ENCODE results near the gene PRDM1. TPM values are rescaled to one million over a fixed set of nuclear protein-coding genes. Genes with fewer than 3 reads are reported as not detected.

PRDM1 gene
- total RNA-seq, 1 donor from 2014 or later: 19.6 TPM

- no peaks in the 10 kb centered on the region for H3K27me3 Mint-ChIP-seq (ENCODE audit: unreplicated experiment)
- H3K4me3 Mint-ChIP-seq (ENCODE audit: unreplicated experiment): no peak overlapping the region
- no peaks in the 10 kb centered on the region for H3K9me3 Mint-ChIP-seq (ENCODE audit: unreplicated experiment)
- no peak for DNase-seq (ENCODE audit: low spot score)
- H3K27ac Mint-ChIP-seq (ENCODE audit: unreplicated experiment): no peak overlapping the region
- no peaks in the 10 kb centered on the region for H3K36me3 Mint-ChIP-seq (ENCODE audit: low read depth, unreplicated experiment)
- no peak for TF ChIP-seq CTCF (IDR thresholded peaks at IDR 0.05; ENCODE audit: unreplicated experiment)
- H3K4me1 Mint-ChIP-seq (ENCODE audit: unreplicated experiment): peaks cover 39% of the 10 kb centered on the region
Observed at GRCh38 chr6:106080763-106081095, 5.4 kb upstream of the PRDM1 start.

GRCh38 chr6:106081715-106082114 is 4.4 kb upstream of the PRDM1 start:
- peaks cover 43% of the 10 kb centered on the region for H3K4me1 Mint-ChIP-seq (ENCODE audit: unreplicated experiment)
- H3K36me3 Mint-ChIP-seq (ENCODE audit: low read depth, unreplicated experiment): no peaks in the 10 kb centered on the region
- H3K9me3 Mint-ChIP-seq (ENCODE audit: unreplicated experiment): no peaks in the 10 kb centered on the region
- no peaks in the 10 kb centered on the region for H3K27me3 Mint-ChIP-seq (ENCODE audit: unreplicated experiment)
- TF ChIP-seq CTCF (IDR thresholded peaks at IDR 0.05; ENCODE audit: unreplicated experiment): no peak
- no peak overlapping the region for H3K4me3 Mint-ChIP-seq (ENCODE audit: unreplicated experiment)
- DNase-seq (ENCODE audit: low spot score): no peak
- no peak overlapping the region for H3K27ac Mint-ChIP-seq (ENCODE audit: unreplicated experiment)

GRCh38 chr6:106082735-106083398 is 3.3 kb upstream of the PRDM1 start:
- no peaks in the 10 kb centered on the region for H3K27me3 Mint-ChIP-seq (ENCODE audit: unreplicated experiment)
- DNase-seq (ENCODE audit: low spot score): no peak
- TF ChIP-seq CTCF (IDR thresholded peaks at IDR 0.05; ENCODE audit: unreplicated experiment): no peak
- H3K4me3 Mint-ChIP-seq (ENCODE audit: unreplicated experiment): no peak overlapping the region
- H3K36me3 Mint-ChIP-seq (ENCODE audit: low read depth, unreplicated experiment): no peaks in the 10 kb centered on the region
- H3K4me1 Mint-ChIP-seq (ENCODE audit: unreplicated experiment): peaks cover 49% of the 10 kb centered on the region
- H3K27ac Mint-ChIP-seq (ENCODE audit: unreplicated experiment): no peak overlapping the region
- no peaks in the 10 kb centered on the region for H3K9me3 Mint-ChIP-seq (ENCODE audit: unreplicated experiment)

GRCh38 chr6:106083618-106084017 is 2.5 kb upstream of the PRDM1 start:
- H3K36me3 Mint-ChIP-seq (ENCODE audit: low read depth, unreplicated experiment): no peaks in the 10 kb centered on the region
- H3K4me1 Mint-ChIP-seq (ENCODE audit: unreplicated experiment): peaks cover 57% of the 10 kb centered on the region
- no peaks in the 10 kb centered on the region for H3K9me3 Mint-ChIP-seq (ENCODE audit: unreplicated experiment)
- no peak overlapping the region for H3K4me3 Mint-ChIP-seq (ENCODE audit: unreplicated experiment)
- H3K27me3 Mint-ChIP-seq (ENCODE audit: unreplicated experiment): no peaks in the 10 kb centered on the region
- no peak for DNase-seq (ENCODE audit: low spot score)
- H3K27ac Mint-ChIP-seq (ENCODE audit: unreplicated experiment): no peak overlapping the region
- no peak for TF ChIP-seq CTCF (IDR thresholded peaks at IDR 0.05; ENCODE audit: unreplicated experiment)

GRCh38 chr6:106084106-106084988 is 1.8 kb upstream of the PRDM1 start:
- peak overlapping the region; percentile 97 for H3K27ac Mint-ChIP-seq (ENCODE audit: unreplicated experiment)
- H3K27me3 Mint-ChIP-seq (ENCODE audit: unreplicated experiment): no peaks in the 10 kb centered on the region
- H3K9me3 Mint-ChIP-seq (ENCODE audit: unreplicated experiment): no peaks in the 10 kb centered on the region
- H3K36me3 Mint-ChIP-seq (ENCODE audit: low read depth, unreplicated experiment): no peaks in the 10 kb centered on the region
- peak overlapping the region; percentile 28 for H3K4me3 Mint-ChIP-seq (ENCODE audit: unreplicated experiment)
- DNase-seq (ENCODE audit: low spot score): peak; percentile 77
- peak; percentile 68 for TF ChIP-seq CTCF (IDR thresholded peaks at IDR 0.05; ENCODE audit: unreplicated experiment)
- peaks cover 63% of the 10 kb centered on the region for H3K4me1 Mint-ChIP-seq (ENCODE audit: unreplicated experiment)
